GM18511 (cell line): ENCODE data around the gene FANCC.

Experiments
- ATAC-seq: cut with Tn5 transposase; IDR thresholded peaks from one replicate; pipeline ENCODE4 v1.9.1; 2021; ENCODE audit warnings: mild to moderate bottlenecking, moderate library complexity; ENCODE audit not compliant: unreplicated experiment

Gene FANCC

DNA sequence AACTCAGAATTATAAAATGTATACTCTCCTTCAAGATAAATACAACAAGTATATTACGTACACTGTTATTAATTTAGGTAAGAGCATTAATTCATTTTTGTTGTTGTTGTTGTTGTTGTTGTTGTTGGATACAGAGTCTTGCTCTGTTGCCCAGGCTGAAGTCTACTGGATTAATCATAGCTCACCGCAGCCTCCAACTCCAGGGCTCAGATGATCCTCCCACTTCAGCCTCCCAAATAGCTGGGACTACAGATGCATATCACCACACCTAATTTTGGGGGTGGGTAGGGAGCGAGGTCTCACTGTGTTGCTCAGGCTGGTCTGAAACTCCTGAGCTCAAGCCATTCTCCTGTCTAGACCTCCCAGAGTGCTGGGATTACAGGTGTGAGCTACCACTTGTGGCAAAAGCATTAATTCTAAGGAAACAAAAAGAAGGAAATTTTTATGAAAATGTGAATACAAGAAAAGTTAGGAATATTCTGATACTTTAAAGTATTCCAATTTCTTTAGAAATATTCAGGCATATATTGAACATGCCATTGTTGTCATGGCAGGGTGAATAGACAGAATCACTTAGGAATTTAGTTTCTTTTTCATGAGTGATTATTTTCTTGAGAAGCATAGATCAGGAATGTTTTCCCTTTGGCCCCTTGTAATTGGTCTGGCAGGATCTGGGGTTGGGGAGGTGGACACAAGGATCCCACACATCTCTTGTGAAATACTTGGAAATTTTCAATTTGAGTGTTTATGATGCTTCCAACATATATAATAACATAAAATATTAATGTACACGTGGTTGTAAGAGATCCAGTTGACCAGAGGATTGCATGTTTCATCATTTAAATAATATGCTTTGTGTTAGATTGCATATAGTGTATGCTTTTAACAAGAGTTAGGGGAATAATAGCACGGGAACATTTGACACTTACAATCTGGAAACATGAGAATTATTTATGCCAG lies 263.6 kb downstream of the FANCC start:
- ATAC-seq, result no peak

- ATAC-seq, result no peak
These were observed 267.7 kb downstream of the FANCC start for GRCh38 chr9:95049761-95050160.
